Lung (tissue), 12 donors: ENCODE measurements around the gene RAB24. TPM values are rescaled to one million over a fixed set of nuclear protein-coding genes. Genes with fewer than 3 reads are reported as not detected.
A peak's percentile ranks its signal among the peaks of the same experiment; 100 is the strongest.

Experiments
- ATAC-seq: fragments of 200-7000 bp; cut with Tn5 transposase; one replicate; pipeline ENCODE4 v1.9.1; 2020; ENCODE audit warnings: moderate number of reproducible peaks; ENCODE audit not compliant: insufficient read depth, low FRiP score
- DNase-seq, 3 donors: peaks; one replicate each; pipeline ENCODE4 v3.0.0-alpha.2; 2013 to 2017
- H3K27ac ChIP-seq, 2 donors: one replicate each; pipeline ENCODE4 v1.5.1; 2013; ENCODE audit warnings: mild to moderate bottlenecking in 2 of 2, moderate library complexity in 2 of 2, control low read depth in 1 of 2, inconsistent platforms in 1 of 2, low read depth in 1 of 2, low read length in 1 of 2
- H3K27me3 ChIP-seq, 3 donors: one replicate each; pipeline ENCODE4 v1.5.1; 2013; ENCODE audit warnings: low read length in 2 of 3; ENCODE audit not compliant: control insufficient read depth in 3 of 3, insufficient read depth in 3 of 3
- H3K36me3 ChIP-seq, 4 donors: one replicate each; pipeline ENCODE4 v1.5.1; 2013; ENCODE audit warnings: low read length in 4 of 4, mild to moderate bottlenecking in 1 of 4, moderate library complexity in 1 of 4; ENCODE audit not compliant: control insufficient read depth in 4 of 4, insufficient read depth in 4 of 4
- H3K4me1 ChIP-seq, 5 donors: one replicate each; pipeline ENCODE4 v1.5.1; 2013; ENCODE audit warnings: low read length in 5 of 5, mild to moderate bottlenecking in 2 of 5, moderate library complexity in 1 of 5; ENCODE audit not compliant: control insufficient read depth in 5 of 5, insufficient read depth in 5 of 5
- H3K4me3 ChIP-seq: one replicate; pipeline ENCODE4 v1.5.1; 2013; ENCODE audit warnings: mild to moderate bottlenecking, control low read depth, moderate library complexity
- H3K9ac ChIP-seq, 2 donors: one replicate each; pipeline ENCODE4 v1.5.1; 2013; ENCODE audit warnings: low read length in 2 of 2, control low read depth in 1 of 2; ENCODE audit not compliant: insufficient read depth in 1 of 2
- H3K9me3 ChIP-seq, 4 donors: one replicate each; pipeline ENCODE4 v1.5.1; 2013; ENCODE audit warnings: low read length in 3 of 4, mild to moderate bottlenecking in 1 of 4, moderate library complexity in 1 of 4; ENCODE audit not compliant: control insufficient read depth in 4 of 4, insufficient read depth in 3 of 4
- WGBS, 2 donors: extraction: QIAGEN DNeasy Blood & Tissue Kit; methylation state at CpG; one replicate each; pipeline ENCODE4 v1.1.7; 2013; 5-methylcytosine and 5-hydroxymethylcytosine counted together
- polyA plus RNA-seq, 2 donors: library from polyadenylated mRNA; stranded (reverse); fragments of 200-250 nt; gene quantifications; one replicate each; pipeline ENCODE4 v1.2.1, GENCODE V29; 2013
- total RNA-seq, 2 donors: library from RNA; depleted of rRNA in 1 of 2; stranded (reverse); fragments of >200 nt in 1 of 2; gene quantifications; one replicate each; pipeline ENCODE4 v1.2.1, GENCODE V29; 2014 to 2021
- TF ChIP-seq, protein P1 (sequence below): IDR thresholded peaks from 2 replicates; pipeline ENCODE4 v1.5.1; 2012; ENCODE audit warnings: mild to moderate bottlenecking; ENCODE audit errors: control extremely low read depth, extremely low read depth
- donor health status: control.
- donor health status: control.
- donor health status: Bipolar disorder and iron deficiency.
- donor health status: healthy.
- donor health status: DM: yes; HTN: yes; CAD: no.

Gene RAB24
- total and polyA plus RNA-seq, 4 donors: 25.9 to 76.6 (median 42.4) TPM

DNA sequence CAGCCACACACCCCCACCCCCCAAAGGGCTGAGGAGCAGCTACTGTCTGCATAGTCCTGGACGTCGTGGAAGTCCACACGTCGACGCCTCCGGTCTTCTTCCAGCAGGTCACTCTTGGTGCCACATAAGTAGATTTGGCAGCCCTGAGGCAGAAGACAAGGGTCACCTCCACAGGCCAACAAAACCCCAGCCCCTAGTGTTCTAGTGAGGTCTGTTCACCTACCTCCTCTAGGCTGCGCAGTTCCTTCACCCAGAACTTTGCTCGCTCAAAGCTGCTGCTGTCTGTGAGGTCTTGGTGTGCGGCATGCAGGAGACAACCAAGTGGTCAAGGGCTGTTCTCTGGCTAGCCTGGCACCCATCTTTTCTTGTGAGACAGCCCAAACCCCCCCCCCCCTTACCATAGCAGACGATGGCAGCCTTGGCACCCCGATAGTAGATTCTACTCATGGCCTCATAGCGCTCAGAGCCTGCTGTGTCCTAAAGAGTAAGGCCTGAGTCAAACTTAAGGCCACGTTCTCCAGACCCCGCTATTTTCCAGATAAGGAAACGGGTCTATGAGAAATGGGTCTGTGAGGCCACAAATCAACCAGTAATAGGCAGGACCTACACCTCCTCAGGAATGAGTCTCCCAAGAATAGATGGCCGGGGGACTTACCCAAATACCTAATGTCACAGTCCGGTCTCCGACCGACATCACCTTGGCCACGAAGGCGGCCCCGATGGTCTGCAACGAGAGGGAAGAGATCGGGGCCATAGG lies 987 bp downstream of the RAB24 start:
- ATAC-seq (no peak), DNase-seq (no peak)
- Histone ChIP-seq H3K4me3 (peak overlapping the region; percentile 82), H3K27ac (peak overlapping the region in 1 of 2 donors; percentile 79), H3K36me3 (peaks cover 4 to 19% (median 16%) of the 10 kb centered on the region in 4 donors), H3K4me1 (peaks cover 0 to 34% (median 15%) of the 10 kb centered on the region in 5 donors), H3K9ac (peak overlapping the region in 1 of 2 donors; percentile 73), H3K9me3 (no peaks in the 10 kb centered on the region), H3K27me3 (no peaks in the 10 kb centered on the region)
- TF ChIP-seq, protein P1, sequence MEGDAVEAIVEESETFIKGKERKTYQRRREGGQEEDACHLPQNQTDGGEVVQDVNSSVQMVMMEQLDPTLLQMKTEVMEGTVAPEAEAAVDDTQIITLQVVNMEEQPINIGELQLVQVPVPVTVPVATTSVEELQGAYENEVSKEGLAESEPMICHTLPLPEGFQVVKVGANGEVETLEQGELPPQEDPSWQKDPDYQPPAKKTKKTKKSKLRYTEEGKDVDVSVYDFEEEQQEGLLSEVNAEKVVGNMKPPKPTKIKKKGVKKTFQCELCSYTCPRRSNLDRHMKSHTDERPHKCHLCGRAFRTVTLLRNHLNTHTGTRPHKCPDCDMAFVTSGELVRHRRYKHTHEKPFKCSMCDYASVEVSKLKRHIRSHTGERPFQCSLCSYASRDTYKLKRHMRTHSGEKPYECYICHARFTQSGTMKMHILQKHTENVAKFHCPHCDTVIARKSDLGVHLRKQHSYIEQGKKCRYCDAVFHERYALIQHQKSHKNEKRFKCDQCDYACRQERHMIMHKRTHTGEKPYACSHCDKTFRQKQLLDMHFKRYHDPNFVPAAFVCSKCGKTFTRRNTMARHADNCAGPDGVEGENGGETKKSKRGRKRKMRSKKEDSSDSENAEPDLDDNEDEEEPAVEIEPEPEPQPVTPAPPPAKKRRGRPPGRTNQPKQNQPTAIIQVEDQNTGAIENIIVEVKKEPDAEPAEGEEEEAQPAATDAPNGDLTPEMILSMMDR: no peak
- 37 to 39% methylated on average over 24 of the region's 24 CpGs for WGBS, 2 donors

DNA sequence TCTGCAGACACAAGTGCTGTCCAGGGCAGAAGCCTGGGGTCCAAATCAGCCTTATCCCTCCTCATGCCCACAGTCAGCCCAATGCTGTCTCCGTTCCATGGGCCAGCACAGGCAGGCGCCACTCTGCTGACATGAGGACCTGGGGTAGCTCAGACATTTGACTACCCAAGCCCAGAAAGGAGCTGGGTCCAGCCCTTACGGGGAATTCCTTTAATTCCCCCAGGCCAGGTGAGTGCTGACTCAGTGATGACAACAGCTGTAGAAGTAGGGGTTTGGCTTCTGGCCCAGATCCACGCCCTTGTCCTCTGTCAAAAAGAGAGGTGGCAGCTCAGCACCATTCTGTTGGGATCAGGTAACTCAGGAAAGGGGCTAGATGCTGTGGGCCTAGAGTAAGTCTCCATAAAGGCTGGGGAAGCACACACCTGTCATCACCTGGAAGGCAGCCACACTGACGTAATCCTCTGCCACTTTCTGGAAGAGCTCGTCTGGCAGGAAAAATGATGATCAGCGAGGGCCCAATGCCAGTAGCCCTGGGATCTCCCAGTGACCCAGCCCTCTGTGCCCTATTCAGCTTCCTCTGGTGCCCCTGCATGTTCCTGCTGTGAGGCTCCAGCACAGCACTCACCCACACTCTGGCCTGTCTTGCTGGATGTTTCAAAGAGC lies 1.9 kb downstream of the RAB24 start:
- TF ChIP-seq, protein P1: no peak
- ATAC-seq (peak; percentile 5), DNase-seq (peak; percentile 47 to 52 (median 52))
- no peaks in the 10 kb centered on the region for H3K9me3 ChIP-seq
- no peaks in the 10 kb centered on the region for H3K27me3 ChIP-seq
- H3K9ac ChIP-seq: no peak overlapping the region
- H3K4me3 ChIP-seq: no peak overlapping the region
- 61 to 69% methylated on average over 7 of the region's 7 CpGs for WGBS, 2 donors
- peaks cover 0 to 35% (median 15%) of the 10 kb centered on the region in 5 donors for H3K4me1 ChIP-seq
- H3K27ac ChIP-seq: peak overlapping the region in 1 of 2 donors; percentile 80
- H3K36me3 ChIP-seq: peaks cover 4 to 17% (median 13%) of the 10 kb centered on the region in 4 donors

DNA sequence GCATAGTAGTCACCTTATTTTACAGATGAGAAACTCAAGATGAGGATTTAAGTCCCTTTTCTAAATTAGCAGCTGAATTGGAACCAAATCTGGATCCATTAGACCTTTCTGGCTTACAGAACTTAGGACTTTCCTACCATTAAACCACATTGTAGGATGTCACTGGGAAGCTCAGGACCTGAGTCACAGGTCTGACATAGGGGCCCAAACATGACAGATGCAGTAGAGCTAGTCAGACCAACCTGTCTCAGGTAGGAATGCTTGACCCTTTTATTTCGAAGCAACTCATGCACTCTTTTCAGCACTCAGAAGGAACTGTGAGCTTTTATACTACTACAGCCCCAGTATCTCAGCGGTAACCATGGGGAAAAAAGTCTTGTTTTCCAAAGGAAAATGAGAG lies 2.6 kb downstream of the RAB24 start:
- Histone ChIP-seq H3K27me3 (no peaks in the 10 kb centered on the region), H3K4me3 (no peak overlapping the region), H3K9me3 (no peaks in the 10 kb centered on the region), H3K36me3 (peaks cover 4 to 21% (median 13%) of the 10 kb centered on the region in 4 donors), H3K4me1 (peaks cover 0 to 36% (median 18%) of the 10 kb centered on the region in 5 donors), H3K27ac (peak overlapping the region in 1 of 2 donors; percentile 80), H3K9ac (no peak overlapping the region)
- WGBS, 2 donors: 81 to 96% methylated on average over 2 of the region's 2 CpGs
- TF ChIP-seq, protein P1: no peak
- no peak for ATAC-seq
- DNase-seq: no peak
